AG09309 (cell line): Measurements from ENCODE around the gene MAN1A1.

Experiments used
- DNase-seq: peaks from one replicate; pipeline ENCODE4 v3.0.0-alpha.2; 2010; ENCODE audit warnings: low read depth
- H3K4me3 ChIP-seq: 2 replicates; pipeline ENCODE4 v1.5.1; 2011; ENCODE audit warnings: mild to moderate bottlenecking, low read depth, low read length, moderate library complexity; ENCODE audit not compliant: control insufficient read depth
- CTCF ChIP-seq: IDR thresholded peaks from 2 replicates; pipeline ENCODE4 v1.5.1; 2011; ENCODE audit warnings: mild to moderate bottlenecking, low read depth, low read length, inconsistent platforms; ENCODE audit not compliant: insufficient read depth, control insufficient read depth; ENCODE audit errors: missing control alignments

Gene MAN1A1

GRCh38 chr6:119193707-119194106 is 155.9 kb downstream of the MAN1A1 start:
- H3K4me3 ChIP-seq: no peak overlapping the region
- TF ChIP-seq CTCF: no peak
- no peak for DNase-seq

- no peak for TF ChIP-seq CTCF
- no peak overlapping the region for H3K4me3 ChIP-seq
- no peak for DNase-seq
Observed at GRCh38 chr6:119192200-119192599, 157.4 kb downstream of the MAN1A1 start.

GRCh38 chr6:119190176-119190575 is 159.4 kb downstream of the MAN1A1 start:
- no peak overlapping the region for H3K4me3 ChIP-seq
- no peak for TF ChIP-seq CTCF
- no peak for DNase-seq

- TF ChIP-seq CTCF: no peak
- no peak for DNase-seq
- H3K4me3 ChIP-seq: no peak overlapping the region
Observed at GRCh38 chr6:119189498-119189897, 160.1 kb downstream of the MAN1A1 start.

GRCh38 chr6:119187596-119187995 is 162.0 kb downstream of the MAN1A1 start:
- H3K4me3 ChIP-seq: no peak overlapping the region
- TF ChIP-seq CTCF: no peak
- DNase-seq: no peak

- no peak overlapping the region for H3K4me3 ChIP-seq
- DNase-seq: no peak
- no peak for TF ChIP-seq CTCF
Observed at GRCh38 chr6:119186490-119186889, 163.1 kb downstream of the MAN1A1 start.
